Measurements from ENCODE around the gene A2M.

A2M gene

DNA sequence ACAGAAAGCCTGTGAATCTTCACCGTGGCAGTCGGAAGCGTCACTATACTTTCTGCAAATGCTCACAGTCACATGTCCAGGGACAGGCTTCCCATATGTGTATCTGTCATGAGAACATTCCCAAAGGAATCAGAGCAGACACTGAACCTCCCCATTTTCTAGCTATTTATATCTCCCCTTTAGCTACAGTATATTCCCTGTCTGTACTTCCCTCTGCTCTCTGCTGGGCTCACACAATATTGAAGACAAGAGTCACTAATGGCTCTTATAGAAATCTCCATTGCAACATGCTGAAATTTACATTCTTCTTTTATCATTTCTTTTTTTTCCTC lies 8.2 kb downstream of the A2M start:
- POLR2A ChIA-PET, result no interaction called here
- TF ChIP-seq, protein P1, sequence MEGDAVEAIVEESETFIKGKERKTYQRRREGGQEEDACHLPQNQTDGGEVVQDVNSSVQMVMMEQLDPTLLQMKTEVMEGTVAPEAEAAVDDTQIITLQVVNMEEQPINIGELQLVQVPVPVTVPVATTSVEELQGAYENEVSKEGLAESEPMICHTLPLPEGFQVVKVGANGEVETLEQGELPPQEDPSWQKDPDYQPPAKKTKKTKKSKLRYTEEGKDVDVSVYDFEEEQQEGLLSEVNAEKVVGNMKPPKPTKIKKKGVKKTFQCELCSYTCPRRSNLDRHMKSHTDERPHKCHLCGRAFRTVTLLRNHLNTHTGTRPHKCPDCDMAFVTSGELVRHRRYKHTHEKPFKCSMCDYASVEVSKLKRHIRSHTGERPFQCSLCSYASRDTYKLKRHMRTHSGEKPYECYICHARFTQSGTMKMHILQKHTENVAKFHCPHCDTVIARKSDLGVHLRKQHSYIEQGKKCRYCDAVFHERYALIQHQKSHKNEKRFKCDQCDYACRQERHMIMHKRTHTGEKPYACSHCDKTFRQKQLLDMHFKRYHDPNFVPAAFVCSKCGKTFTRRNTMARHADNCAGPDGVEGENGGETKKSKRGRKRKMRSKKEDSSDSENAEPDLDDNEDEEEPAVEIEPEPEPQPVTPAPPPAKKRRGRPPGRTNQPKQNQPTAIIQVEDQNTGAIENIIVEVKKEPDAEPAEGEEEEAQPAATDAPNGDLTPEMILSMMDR (IDR thresholded peaks at IDR 0.05; ENCODE audit: control extremely low read depth, extremely low read depth, low read depth, missing control alignments), result no peak
- DNase-seq (ENCODE audit: extremely low spot score), result no peak
- CTCF ChIA-PET, result no interaction called here

DNA sequence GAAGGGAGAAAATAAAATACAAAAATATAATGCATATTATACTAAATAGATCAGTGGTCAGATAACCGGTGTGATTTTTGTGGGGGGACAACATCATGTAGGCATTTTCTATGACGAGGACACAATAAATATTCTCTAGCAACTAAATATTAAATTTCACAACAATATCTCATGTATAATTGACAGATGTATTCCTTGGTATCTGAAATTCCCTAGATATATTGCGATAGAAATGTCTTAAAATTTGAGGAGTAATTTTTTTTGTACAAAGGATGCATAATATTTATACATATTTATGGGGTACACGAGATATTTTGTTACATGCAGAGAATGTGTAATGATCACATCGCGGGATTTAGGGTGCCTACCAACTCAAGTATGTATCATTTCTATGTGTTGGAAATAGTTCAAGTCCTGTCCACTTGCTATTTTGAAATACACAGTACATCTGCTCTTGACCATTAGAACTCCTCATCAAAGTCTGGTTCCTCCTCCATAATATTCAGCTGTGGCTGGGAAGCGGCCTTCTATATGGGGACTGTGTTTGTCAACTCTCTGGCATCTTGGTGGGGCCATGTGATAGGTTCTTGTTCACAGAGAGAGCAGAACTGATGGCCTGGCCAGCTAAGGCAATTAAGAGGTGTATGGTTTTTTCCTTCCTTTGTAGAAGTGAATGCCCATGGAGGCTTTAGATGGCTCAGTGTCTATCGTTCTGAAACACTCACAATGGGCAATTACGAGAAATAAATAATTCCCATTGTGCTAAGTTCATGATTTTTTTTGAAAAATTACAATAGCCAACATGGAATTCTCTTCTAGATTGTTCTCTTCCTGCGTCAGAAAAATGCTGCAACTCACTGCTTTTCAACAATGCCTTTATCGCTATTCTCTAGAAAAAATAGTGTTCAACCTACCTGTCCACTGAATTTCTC lies 8.8 kb downstream of the A2M start:
- ChIA-PET POLR2A (no interaction called here), CTCF (no interaction called here)
- no peak for DNase-seq (ENCODE audit: extremely low spot score)
- TF ChIP-seq, protein P1 (IDR thresholded peaks at IDR 0.05; ENCODE audit: control extremely low read depth, extremely low read depth, low read depth, missing control alignments), result no peak

DNA sequence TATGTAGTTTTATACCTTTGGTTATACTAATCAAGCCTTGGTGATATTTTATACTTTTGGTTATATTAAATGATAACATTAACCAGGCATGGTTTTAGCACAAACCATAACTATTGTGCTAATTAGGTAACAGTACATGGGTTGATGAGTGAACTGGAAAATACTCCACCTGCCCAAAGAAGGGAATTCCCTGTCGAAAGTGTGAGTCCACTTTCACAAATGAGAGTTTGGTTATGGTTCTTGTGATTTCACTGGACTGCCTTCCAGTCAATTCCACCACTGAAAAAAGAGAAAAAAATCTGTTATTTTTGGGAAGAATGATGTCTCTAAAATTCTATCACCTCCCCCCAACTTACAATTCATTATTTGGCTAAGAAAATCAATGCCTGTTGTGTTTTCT lies 9.7 kb downstream of the A2M start:
- ChIA-PET CTCF (no interaction called here), POLR2A (no interaction called here)
- TF ChIP-seq, protein P1 (IDR thresholded peaks at IDR 0.05; ENCODE audit: control extremely low read depth, extremely low read depth, low read depth, missing control alignments), result no peak
- no peak for DNase-seq (ENCODE audit: extremely low spot score)

DNA sequence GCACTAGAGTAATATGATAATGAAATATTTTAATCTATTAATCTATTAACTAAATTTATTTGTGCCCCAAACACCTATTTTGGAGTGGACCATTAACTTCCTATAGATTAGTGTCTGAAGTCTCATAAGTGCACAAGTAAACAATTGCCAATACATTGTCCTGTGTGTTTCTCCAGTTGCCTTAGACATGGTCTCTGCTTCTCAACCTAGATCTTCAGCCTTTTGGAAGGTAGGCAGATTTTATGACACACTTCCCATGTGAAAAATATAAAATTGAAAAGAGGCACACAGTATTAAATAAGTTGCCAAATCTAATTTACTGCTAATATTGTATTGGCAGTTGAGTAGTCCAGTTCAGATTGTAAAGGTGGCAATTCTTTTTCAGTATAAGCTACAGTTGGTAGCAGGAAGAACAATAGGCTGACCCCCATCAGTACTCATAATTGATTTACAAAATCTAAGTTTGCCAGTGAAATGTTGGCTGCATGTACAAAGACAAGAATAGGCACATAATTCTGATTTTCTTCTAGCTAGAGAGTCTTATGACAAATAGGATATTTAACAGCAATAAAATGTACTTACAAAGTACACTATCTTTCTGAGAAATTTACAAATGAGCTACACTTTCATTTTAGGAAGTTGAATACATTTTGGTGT lies 10.8 kb downstream of the A2M start:
- TF ChIP-seq, protein P1 (IDR thresholded peaks at IDR 0.05; ENCODE audit: control extremely low read depth, extremely low read depth, low read depth, missing control alignments), result no peak
- DNase-seq (ENCODE audit: extremely low spot score), result no peak
- ChIA-PET POLR2A (no interaction called here), CTCF (interaction anchor here (1.5 kb wide), 1 partner anchor 10 kb away, joined by 3 read pairs; no protein-coding TSS in a partner anchor)

DNA sequence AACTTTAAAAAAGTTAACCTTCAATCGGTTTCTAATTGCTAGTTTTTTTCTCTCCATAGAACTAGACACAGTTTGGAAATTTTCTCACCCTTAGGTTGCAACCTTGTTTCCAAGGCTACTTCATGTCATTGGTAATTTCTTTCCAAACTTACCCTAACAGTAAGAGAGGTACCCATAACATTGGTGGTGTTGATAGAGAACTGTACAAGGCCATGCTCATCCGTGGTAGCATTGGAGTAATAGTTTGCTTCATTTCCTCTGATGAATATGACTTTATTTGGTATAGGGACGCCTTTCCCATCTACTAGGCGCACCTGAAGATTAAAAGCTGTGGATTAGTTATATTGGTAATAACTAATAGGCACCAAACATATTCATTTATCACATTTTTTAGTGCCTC lies 11.6 kb downstream of the A2M start:
- POLR2A ChIA-PET, result no interaction called here

More for the DNA sequence above, 11.6 kb downstream of the A2M start:
- TF ChIP-seq, protein P1 (IDR thresholded peaks at IDR 0.05; ENCODE audit: control extremely low read depth, extremely low read depth, low read depth, missing control alignments), result no peak
- CTCF ChIA-PET, result interaction anchor here (1.3 to 1.5 kb wide), 2 partner anchors 9 to 12 kb away, joined by 3 to 6 read pairs; partner anchors contain the start of gene A2M
- no peak for DNase-seq (ENCODE audit: extremely low spot score)

Data from GM10248 (cell line).